Endometrium (tissue), 2 donors: Measurements from ENCODE around the gene IQCH.

Source experiments
- FAIRE-seq: peaks from 2 replicates; lab custom pipeline; 2012; peaks lifted over from hg19 to GRCh38; lab: Jason Lieb, UNC
- donor health status: control.
- donor health status: control.

Gene IQCH

DNA sequence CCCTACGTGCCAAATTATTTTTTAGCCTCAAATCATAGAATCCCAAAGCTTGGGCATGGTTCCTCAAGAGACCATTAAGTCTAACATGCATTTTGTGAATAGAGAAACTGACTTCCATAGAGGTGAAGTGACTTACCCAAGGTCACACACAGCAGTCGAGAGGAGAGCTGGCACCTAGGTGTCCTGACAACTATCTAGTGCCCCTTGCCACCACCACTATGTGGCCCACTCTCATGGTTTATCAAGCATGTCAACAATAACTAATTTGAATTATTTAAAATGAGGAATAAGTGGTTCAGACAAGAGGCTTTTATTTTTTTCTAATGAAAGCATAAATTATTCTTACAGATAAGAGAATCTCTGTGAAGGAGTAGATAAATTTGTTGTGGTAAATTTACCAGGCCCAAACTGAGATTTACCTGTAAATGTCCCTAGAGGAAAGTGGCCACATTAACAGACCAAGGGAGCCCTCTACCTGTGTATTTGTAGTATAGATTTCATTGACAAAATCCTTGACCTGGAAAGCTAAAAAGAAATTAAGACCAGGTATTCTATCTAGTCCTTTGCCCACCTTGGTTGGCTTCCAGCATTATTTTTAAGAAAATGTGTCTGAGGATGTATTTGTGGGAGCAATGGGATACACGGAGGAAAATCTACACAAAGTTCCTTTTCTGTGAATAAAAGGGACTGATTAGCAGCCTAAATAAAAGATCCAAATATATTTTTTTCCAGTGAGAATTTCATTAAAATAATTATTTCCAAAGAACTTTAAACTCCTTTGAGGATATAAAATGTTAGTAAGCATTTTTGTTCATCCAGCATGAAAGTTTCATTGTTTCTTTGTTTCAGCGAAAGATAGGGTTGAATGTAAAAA is 49.1 kb downstream of the IQCH start:
- no peak for FAIRE-seq

DNA sequence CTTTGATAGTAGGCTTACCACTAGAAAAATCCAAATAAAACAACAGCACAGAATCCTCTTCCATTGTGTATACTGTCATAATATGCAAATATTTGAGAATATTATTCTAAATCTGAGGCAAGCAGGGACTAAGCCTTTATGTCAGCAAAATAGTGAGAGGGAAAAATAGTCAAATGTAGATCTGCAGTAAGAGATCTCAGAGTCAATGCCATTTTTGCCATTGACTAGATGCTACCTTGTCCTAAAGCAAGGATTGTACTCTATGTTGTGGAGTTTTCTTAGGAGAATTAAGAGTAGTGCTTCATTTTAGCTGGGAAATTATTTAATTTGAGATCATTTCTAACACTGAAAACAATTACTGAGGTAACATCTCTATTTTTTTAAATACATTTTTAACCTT is 50.2 kb downstream of the IQCH start:
- no peak for FAIRE-seq

DNA sequence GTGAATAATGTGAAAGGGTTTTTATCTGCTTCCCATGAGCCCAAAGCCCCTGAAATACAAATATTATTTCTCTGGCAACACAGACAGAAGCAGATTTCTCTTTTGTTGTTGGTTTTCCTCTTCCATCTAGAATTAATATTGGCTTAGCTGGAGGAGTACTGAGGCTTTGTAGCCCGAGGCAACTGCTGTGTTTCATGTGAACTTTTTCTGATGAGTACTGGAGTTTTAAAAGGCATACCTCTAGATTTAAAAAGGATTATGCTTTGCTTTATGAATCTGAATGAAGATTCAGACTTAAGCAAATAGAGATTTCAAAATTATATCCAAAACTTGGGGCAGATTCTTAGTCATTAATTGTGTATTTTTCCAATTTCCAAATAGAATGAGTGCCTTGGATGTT is 50.9 kb downstream of the IQCH start:
- no peak for FAIRE-seq

DNA sequence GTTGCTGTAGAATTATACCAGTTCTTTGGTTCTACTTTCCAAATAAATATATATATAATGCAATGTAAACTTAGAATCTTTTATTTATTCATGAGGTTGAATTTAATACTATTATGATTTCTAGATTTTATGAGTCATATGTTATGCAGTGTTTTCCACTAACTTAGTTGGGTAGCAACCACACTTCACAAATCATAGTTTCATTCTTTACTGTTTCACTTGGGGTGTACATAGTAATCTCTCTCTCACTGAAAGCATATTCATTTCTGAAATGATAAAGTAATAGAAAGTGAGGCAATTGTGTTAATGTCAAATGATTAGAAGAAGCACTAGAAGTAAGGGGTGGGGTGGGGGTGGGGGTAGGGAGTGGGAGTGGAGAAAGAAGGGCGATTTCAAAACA is 52.6 kb downstream of the IQCH start:
- no peak for FAIRE-seq

- no peak for FAIRE-seq
Measured at GRCh38 chr15:67307889-67308597, 53.5 kb downstream of the IQCH start.

DNA sequence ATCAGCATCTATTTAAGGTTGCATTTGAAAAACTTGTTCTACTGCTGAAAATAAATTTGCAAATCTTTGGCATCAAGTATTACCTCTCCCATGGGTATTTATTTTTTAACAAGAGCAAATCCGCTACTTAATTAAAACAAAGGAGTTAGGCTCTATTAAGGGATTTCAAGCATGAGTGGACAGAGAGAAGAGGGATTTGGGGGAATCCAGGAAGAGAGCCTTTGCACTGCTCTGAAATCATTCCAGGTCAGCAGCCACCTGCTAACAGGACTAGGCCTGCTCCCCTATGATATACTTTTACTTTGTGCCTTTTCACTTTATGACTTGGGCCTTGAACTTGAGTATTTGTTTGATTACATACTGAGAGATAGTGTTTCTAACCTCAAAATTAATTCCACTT is 57.1 kb downstream of the IQCH start:
- FAIRE-seq = no peak

- FAIRE-seq = no peak
Measured at GRCh38 chr15:67319961-67320360, 65.4 kb downstream of the IQCH start.

DNA sequence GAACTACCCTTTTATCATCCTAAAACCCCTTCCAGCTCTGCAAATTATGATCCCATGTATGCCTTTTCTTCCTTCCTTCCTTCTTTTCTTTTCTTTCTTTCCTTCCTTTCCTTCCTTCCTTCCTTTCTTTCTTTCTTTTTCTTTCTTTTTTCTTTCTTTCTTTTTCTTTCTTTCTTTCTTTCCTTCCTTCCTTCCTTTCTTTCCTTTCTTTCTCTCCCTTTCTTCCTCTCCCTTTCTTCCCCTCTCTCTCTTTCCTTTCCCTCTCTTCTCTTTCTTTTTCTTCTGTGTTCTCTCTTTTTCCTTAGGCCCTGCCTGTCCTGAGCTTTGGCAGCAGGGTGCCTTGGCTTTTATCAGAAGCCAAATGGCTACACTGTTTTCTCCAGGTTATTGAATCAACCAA is 66.8 kb downstream of the IQCH start:
- no peak for FAIRE-seq

DNA sequence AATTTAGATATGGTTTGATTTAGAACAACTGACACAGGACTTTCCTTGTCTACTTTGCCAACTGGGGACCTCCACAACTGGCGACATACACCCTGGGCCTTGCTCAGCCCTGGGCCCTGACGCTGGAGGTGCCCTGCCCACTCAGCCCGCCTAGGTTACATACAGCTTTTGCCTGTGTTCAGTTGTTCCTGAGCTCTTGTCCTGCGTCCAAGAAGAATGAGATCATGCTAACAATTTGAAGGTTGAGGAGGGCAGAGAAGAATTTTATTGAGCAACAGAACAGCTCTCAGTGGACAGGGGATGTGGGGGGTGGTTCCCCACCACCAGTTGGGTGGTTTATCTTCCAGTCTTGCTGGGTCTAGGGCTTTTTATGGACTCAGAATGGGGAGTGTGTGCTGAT is 67.9 kb downstream of the IQCH start:
- no peak for FAIRE-seq

DNA sequence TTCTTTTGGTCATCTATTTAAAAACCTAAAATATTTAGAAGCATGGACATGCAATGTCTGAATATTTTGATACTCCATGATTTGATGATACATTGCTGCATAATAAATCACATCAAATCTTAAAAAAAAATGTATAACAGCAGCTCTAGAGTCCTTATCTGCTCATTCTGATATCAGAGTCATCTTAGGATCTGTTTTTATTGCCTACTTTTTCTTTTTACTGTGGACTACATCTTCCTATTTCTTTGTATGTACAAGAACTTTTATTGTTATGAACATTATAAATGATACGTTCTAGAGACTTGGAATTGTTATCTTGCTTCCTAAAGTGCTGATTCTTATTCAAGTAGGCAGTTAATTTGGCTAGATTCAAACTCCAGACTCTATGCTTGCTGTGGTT is 72.7 kb downstream of the IQCH start:
- no peak for FAIRE-seq

GRCh38 chr15:67327737-67328136 is 73.2 kb downstream of the IQCH start:
- FAIRE-seq = no peak

GRCh38 chr15:67329984-67330733 is 75.6 kb downstream of the IQCH start:
- FAIRE-seq = no peak

GRCh38 chr15:67331676-67332075 is 77.1 kb downstream of the IQCH start:
- FAIRE-seq = no peak

DNA sequence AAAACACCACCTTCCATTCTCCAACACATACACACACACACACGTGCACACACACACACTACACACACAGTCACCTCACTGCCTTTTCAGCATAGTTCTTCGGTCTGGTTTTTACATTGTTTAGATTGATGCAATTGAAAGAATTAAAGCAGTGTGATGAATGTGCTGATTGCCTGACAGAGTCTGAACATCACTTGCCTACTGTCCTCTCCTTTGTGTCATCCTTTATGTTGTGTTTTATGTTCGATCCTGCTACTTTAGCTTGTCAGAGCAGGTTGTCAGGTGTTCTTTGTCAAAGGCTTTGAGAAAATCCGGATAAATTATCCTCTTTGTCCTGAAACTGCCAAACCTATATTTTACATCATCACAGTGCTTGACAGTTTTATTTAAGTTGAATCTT is 80.4 kb downstream of the IQCH start:
- FAIRE-seq = no peak

GRCh38 chr15:67335534-67336222 is 81.1 kb downstream of the IQCH start:
- FAIRE-seq = no peak

DNA sequence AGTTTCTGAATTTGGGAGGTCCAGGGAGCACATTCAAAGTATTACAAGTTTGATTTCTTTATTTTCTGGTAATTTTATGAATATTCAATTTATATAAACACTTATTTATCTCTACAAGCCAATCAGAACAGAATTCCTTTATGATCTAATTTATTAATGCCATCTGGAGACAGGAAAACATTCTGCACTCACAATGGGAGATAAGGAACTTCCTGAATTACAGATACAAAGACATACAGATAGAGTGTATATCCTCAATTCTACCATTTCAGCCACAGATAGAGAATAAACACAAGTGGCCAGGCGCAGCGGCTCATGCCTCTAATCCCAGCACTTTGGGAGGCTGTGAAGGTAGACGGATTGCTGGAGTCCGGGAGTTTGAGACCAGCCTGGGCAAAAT is 86.0 kb downstream of the IQCH start:
- no peak for FAIRE-seq

DNA sequence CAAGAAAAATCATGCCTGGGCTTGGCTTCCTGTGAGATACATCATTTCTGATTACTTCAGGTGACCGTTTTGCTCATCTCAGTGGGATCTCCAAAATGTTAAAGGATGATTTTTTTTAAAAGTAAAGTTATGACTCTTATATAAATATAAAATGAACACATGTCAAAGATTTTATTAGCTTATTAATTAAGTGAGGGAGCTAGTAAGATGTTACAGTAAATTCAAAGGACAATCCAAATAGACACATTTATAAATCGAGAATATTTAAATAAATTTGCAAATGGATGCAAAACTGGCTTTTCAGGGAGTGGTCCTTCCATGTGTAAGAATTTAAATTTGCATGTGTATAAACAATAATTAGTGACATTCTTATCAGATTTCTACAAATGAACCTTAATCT is 87.0 kb downstream of the IQCH start:
- FAIRE-seq = no peak

DNA sequence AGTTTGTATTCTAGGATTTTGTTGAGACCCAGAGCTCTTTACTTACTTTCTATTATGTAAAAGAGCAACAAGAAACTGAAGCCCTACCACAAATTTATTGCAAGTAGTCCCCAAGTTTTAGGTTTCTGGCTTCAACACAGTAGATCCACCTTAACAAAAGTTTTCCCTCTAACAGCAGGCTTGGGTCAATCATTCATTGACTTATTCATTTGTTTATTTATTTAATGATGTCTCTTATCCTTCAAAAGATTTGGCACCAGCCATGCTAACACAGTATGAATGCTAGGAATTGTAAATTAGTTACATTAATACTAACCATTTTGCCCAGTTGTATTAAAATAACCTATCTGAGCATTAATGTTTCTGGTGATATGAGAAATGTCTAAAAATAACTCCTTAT is 88.6 kb downstream of the IQCH start:
- no peak for FAIRE-seq

DNA sequence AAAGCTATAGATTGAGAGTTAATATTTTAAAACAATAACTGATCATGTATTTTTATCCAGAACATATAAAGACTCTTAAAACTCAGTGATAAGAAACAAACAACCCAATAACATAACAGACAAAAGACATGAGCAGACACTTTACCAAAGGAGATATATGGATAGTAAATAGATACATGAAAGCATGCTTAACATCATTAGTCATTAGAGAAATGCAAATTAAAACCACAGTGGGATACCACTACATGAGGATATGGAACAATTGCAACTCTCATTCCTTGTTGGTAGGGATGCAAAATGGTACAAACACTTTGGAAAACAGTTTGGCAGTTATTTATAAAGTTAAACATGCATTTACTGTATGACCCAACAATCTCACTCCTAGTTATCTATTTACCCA is 95.0 kb downstream of the IQCH start:
- FAIRE-seq = no peak

GRCh38 chr15:67350042-67350441 is 95.5 kb downstream of the IQCH start:
- FAIRE-seq = no peak

GRCh38 chr15:67358391-67358790 is 103.8 kb downstream of the IQCH start:
- FAIRE-seq = no peak

GRCh38 chr15:67358812-67359211 is 104.2 kb downstream of the IQCH start:
- FAIRE-seq = no peak
